Parathyroid adenoma (tissue), 2 donors: ENCODE measurements around the gene TRABD2B.

Experiments used
- H2AFZ ChIP-seq: fragments of 300-600 bp; sonication (generic); one replicate; pipeline ENCODE4 v1.7.0; 2017; ENCODE audit warnings: antibody characterized with exemption, mild to moderate bottlenecking
- H3K27ac ChIP-seq: fragments of 300-600 bp; sonication (generic); one replicate; pipeline ENCODE4 v1.7.0; 2017
- H3K27me3 ChIP-seq: fragments of 300-600 bp; sonication (generic); one replicate; pipeline ENCODE4 v1.7.0; 2017; ENCODE audit warnings: low read length; ENCODE audit not compliant: control insufficient read depth, insufficient read depth
- H3K36me3 ChIP-seq: fragments of 300-600 bp; sonication (generic); one replicate; pipeline ENCODE4 v1.7.0; 2017; ENCODE audit warnings: low read length; ENCODE audit not compliant: control insufficient read depth, insufficient read depth
- H3K4me1 ChIP-seq: fragments of 300-600 bp; sonication (generic); one replicate; pipeline ENCODE4 v1.7.0; 2017; ENCODE audit warnings: control low read depth
- H3K4me2 ChIP-seq: fragments of 300-600 bp; sonication (generic); one replicate; pipeline ENCODE4 v1.7.0; 2017; ENCODE audit warnings: low read length
- H3K4me3 ChIP-seq: fragments of 300-600 bp; sonication (generic); one replicate; pipeline ENCODE4 v1.7.0; 2017; ENCODE audit warnings: low read depth, low read length
- H3K79me2 ChIP-seq: fragments of 300-600 bp; sonication (generic); one replicate; pipeline ENCODE4 v1.7.0; 2017; ENCODE audit warnings: control low read depth
- H3K9ac ChIP-seq: fragments of 300-600 bp; sonication (generic); one replicate; pipeline ENCODE4 v1.7.0; 2017; ENCODE audit warnings: mild to moderate bottlenecking
- H3K9me3 ChIP-seq: fragments of 300-600 bp; sonication (generic); one replicate; pipeline ENCODE4 v1.7.0; 2017; ENCODE audit warnings: low read length; ENCODE audit not compliant: control insufficient read depth
- CTCF ChIP-seq: fragments of 300-600 bp; sonication (generic); IDR thresholded peaks from one replicate; pipeline ENCODE4 v1.7.0; 2017; ENCODE audit warnings: antibody characterized with exemption, mild to moderate bottlenecking
- donor health status: primary hyperparathyroidism.

The TRABD2B gene

GRCh38 chr1:47912756-47913155 is 84.4 kb downstream of the TRABD2B start:
- no peak for TF ChIP-seq CTCF
- Histone ChIP-seq H3K27me3 (no peaks in the 10 kb centered on the region), H3K27ac (no peak overlapping the region), H3K79me2 (no peaks in the 10 kb centered on the region), H3K9ac (no peak overlapping the region), H3K9me3 (no peaks in the 10 kb centered on the region), H3K4me2 (no peak overlapping the region), H2AFZ (no peak overlapping the region), H3K36me3 (no peaks in the 10 kb centered on the region), H3K4me1 (no peaks in the 10 kb centered on the region), H3K4me3 (no peak overlapping the region)

- Histone ChIP-seq H3K27me3 (no peaks in the 10 kb centered on the region), H2AFZ (no peak overlapping the region), H3K79me2 (no peaks in the 10 kb centered on the region), H3K36me3 (no peaks in the 10 kb centered on the region), H3K4me2 (no peak overlapping the region), H3K9ac (no peak overlapping the region), H3K4me3 (no peak overlapping the region), H3K27ac (no peak overlapping the region), H3K4me1 (no peaks in the 10 kb centered on the region), H3K9me3 (no peaks in the 10 kb centered on the region)
- no peak for TF ChIP-seq CTCF
Measured at GRCh38 chr1:47911892-47912291, 85.3 kb downstream of the TRABD2B start.

- H3K9me3 ChIP-seq: no peaks in the 10 kb centered on the region
- H2AFZ ChIP-seq: no peak overlapping the region
- H3K27me3 ChIP-seq: no peaks in the 10 kb centered on the region
- H3K79me2 ChIP-seq: no peaks in the 10 kb centered on the region
- no peaks in the 10 kb centered on the region for H3K36me3 ChIP-seq
- no peak overlapping the region for H3K4me3 ChIP-seq
- H3K4me2 ChIP-seq: no peak overlapping the region
- H3K27ac ChIP-seq: no peak overlapping the region
- H3K4me1 ChIP-seq: no peaks in the 10 kb centered on the region
- no peak overlapping the region for H3K9ac ChIP-seq
- no peak for TF ChIP-seq CTCF
Measured at GRCh38 chr1:47911424-47911823, 85.8 kb downstream of the TRABD2B start.

- no peaks in the 10 kb centered on the region for H3K4me1 ChIP-seq
- H3K4me2 ChIP-seq: no peak overlapping the region
- H3K79me2 ChIP-seq: no peaks in the 10 kb centered on the region
- H2AFZ ChIP-seq: no peak overlapping the region
- H3K9ac ChIP-seq: no peak overlapping the region
- H3K27ac ChIP-seq: no peak overlapping the region
- H3K36me3 ChIP-seq: no peaks in the 10 kb centered on the region
- H3K27me3 ChIP-seq: no peaks in the 10 kb centered on the region
- no peak for TF ChIP-seq CTCF
- no peak overlapping the region for H3K4me3 ChIP-seq
- H3K9me3 ChIP-seq: no peaks in the 10 kb centered on the region
Measured at GRCh38 chr1:47908258-47908657, 88.9 kb downstream of the TRABD2B start.

- Histone ChIP-seq H3K4me3 (no peak overlapping the region), H3K4me1 (no peaks in the 10 kb centered on the region), H3K9ac (no peak overlapping the region), H3K27me3 (no peaks in the 10 kb centered on the region), H3K9me3 (no peaks in the 10 kb centered on the region), H2AFZ (no peak overlapping the region), H3K27ac (no peak overlapping the region), H3K4me2 (no peak overlapping the region), H3K79me2 (no peaks in the 10 kb centered on the region), H3K36me3 (no peaks in the 10 kb centered on the region)
- TF ChIP-seq CTCF: no peak
Measured at GRCh38 chr1:47907177-47907528, 90.0 kb downstream of the TRABD2B start.
